K562 (cell line): ENCODE measurements around the gene TBC1D3I. TPM values are rescaled to one million over a fixed set of nuclear protein-coding genes. Genes with fewer than 3 reads are reported as not detected.

ENCODE experiments used
- ATAC-seq: fragments of 200-7000 bp; cut with Tn5 transposase; 3 replicates; pipeline ENCODE4 v1.9.1; 2020; ENCODE audit warnings: moderate library complexity
- BruUV-seq: library from RNA; stranded (reverse); fragments of 400-500 nt; replicated peaks from 2 replicates; lab custom pipeline; 2021; lab: Mats Ljungman, UMichigan
- CTCF ChIA-PET: fragments of 300-600 bp; formaldehyde crosslinking; extraction: SDS; loops from one replicate; lab custom pipeline; 2021; ENCODE audit warnings: low intra/inter-chr PET ratio; lab: Yijun Ruan, JAX
- POLR2A ChIA-PET: fragments of 300-600, 350-650 bp; sonication (Branson Sonifier 250); formaldehyde crosslinking; extraction: SDS; loops from one replicate; lab custom pipeline; 2021; ENCODE audit warnings: antibody characterized with exemption, inconsistent platforms; lab: Yijun Ruan, JAX
- DNase-seq, 4 experiments: peaks; one replicate each; pipeline versions ENCODE4 v3.0.0 to v3.0.0-alpha.2; 2011 to 2018; ENCODE audit warnings: low spot score in 3 of 4, mixed read lengths in 3 of 4; ENCODE audit errors: extremely low read depth in 1 of 4
- FAIRE-seq: peaks from 2 replicates; lab custom pipeline; 2011; peaks lifted over from hg19 to GRCh38; lab: Jason Lieb, UNC
- H2AFZ ChIP-seq: 2 replicates; pipeline ENCODE4 v1.6.0; 2011; ENCODE audit warnings: low read depth, low read length, control low read depth, inconsistent platforms
- H3K27ac ChIP-seq: fragments of 200-600 bp; 3 replicates; pipeline ENCODE4 v1.8.0; 2011; ENCODE audit warnings: low read depth, mild to moderate bottlenecking, control low read depth, inconsistent platforms, low read length, moderate library complexity, mixed read lengths; ENCODE audit errors: extremely low read depth
- H3K27me3 ChIP-seq, 2 experiments: fragments of 300-600 bp in 1 of 2; 2 replicates in 1 of 2; 3 replicates in 1 of 2; pipeline versions ENCODE4 v1.6.0 to v1.8.0; 2011; ENCODE audit warnings: inconsistent platforms in 2 of 2, low read length in 2 of 2, mild to moderate bottlenecking in 1 of 2, mixed read lengths in 1 of 2, moderate library complexity in 1 of 2; ENCODE audit not compliant: control insufficient read depth in 2 of 2, insufficient read depth in 2 of 2
- H3K36me3 ChIP-seq: fragments of 300-600 bp; 3 replicates; pipeline ENCODE4 v1.8.0; 2011; ENCODE audit warnings: mild to moderate bottlenecking, low read length, inconsistent platforms; ENCODE audit not compliant: control insufficient read depth, insufficient read depth
- H3K4me1 ChIP-seq, 2 experiments: fragments of 200-600 bp in 1 of 2; replicated peaks in 1 of 2; 2 replicates in 1 of 2; 3 replicates in 1 of 2; pipeline versions ENCODE4 v1.5.1 to v1.8.0; 2011; ENCODE audit warnings: inconsistent platforms in 2 of 2, low read length in 2 of 2, mild to moderate bottlenecking in 1 of 2, mixed read lengths in 1 of 2, moderate library complexity in 1 of 2; ENCODE audit not compliant: control insufficient read depth in 2 of 2, insufficient read depth in 2 of 2
- H3K4me2 ChIP-seq: 2 replicates; pipeline ENCODE4 v1.6.1; 2011; ENCODE audit warnings: low read length, control low read depth, inconsistent platforms, mixed read lengths; ENCODE audit not compliant: insufficient read depth
- H3K4me3 ChIP-seq: fragments of 200-600 bp; sonication (generic), shearing (Covaris generic); 2 replicates; pipeline ENCODE4 v1.5.1; 2016; ENCODE audit warnings: control low read depth, inconsistent platforms
- H3K79me2 ChIP-seq: fragments of 200-600 bp; 3 replicates; pipeline ENCODE4 v1.8.0; 2011; ENCODE audit warnings: low read length, inconsistent platforms; ENCODE audit not compliant: control insufficient read depth, insufficient read depth
- H3K9ac ChIP-seq, 2 experiments: 2 replicates each; pipeline versions ENCODE4 v1.6.0 to v1.6.1; 2011; ENCODE audit warnings: low read depth in 2 of 2, low read length in 2 of 2, control low read depth in 1 of 2, inconsistent platforms in 1 of 2, mild to moderate bottlenecking in 1 of 2, mixed read lengths in 1 of 2; ENCODE audit not compliant: insufficient read depth in 1 of 2
- H3K9me1 ChIP-seq: one replicate; pipeline ENCODE4 v1.6.0; 2011; ENCODE audit warnings: inconsistent platforms, mild to moderate bottlenecking, low read length, moderate library complexity; ENCODE audit not compliant: control insufficient read depth, insufficient read depth
- H3K9me3 ChIP-seq: replicated peaks from 2 replicates; pipeline ENCODE4 v1.5.1; 2011; ENCODE audit warnings: low read depth, low read length, inconsistent platforms; ENCODE audit not compliant: control insufficient read depth, insufficient read depth
- H4K20me1 ChIP-seq: replicated peaks from 2 replicates; pipeline ENCODE4 v1.6.1; 2011; ENCODE audit warnings: low read length, inconsistent platforms, mixed read lengths; ENCODE audit not compliant: control insufficient read depth, insufficient read depth
- C11orf30 ChIP-seq: fragments of 450-650 bp; IDR thresholded peaks from 2 replicates; pipeline ENCODE4 v1.6.1; 2016; ENCODE audit warnings: low read depth, mild to moderate bottlenecking
- CBX2 ChIP-seq: fragments of 200-600 bp; sonication (generic); IDR thresholded peaks from one replicate; pipeline ENCODE4 v1.6.1; 2012; ENCODE audit warnings: mild to moderate bottlenecking, low read length, inconsistent platforms; ENCODE audit not compliant: insufficient read depth, poor library complexity, severe bottlenecking
- CHD4 ChIP-seq: fragments of 200-600 bp; sonication (generic); IDR thresholded peaks from 3 replicates; pipeline ENCODE4 v1.6.1; 2012; ENCODE audit warnings: low read depth, mild to moderate bottlenecking, mixed read lengths, low read length, inconsistent platforms; ENCODE audit not compliant: insufficient read depth, insufficient replicate concordance, poor library complexity, severe bottlenecking
- CREM ChIP-seq: IDR thresholded peaks from 2 replicates; pipeline ENCODE4 v1.6.1; 2014; ENCODE audit warnings: antibody characterized with exemption, low read depth
- E2F8 ChIP-seq: fragments of 450-650 bp; IDR thresholded peaks from 2 replicates; pipeline ENCODE4 v1.7.1; 2018; ENCODE audit warnings: mild to moderate bottlenecking, low read depth; ENCODE audit not compliant: partially characterized antibody
- EHMT2 ChIP-seq: fragments of 450-650 bp; IDR thresholded peaks from 2 replicates; pipeline ENCODE4 v1.6.1; 2018; ENCODE audit warnings: antibody characterized with exemption
- ELF2 ChIP-seq: fragments of 250-450 bp; sonication (Bioruptor Pico); IDR thresholded peaks from 2 replicates; pipeline ENCODE4 v1.5.0; 2021; ENCODE audit warnings: mild to moderate bottlenecking
- FOXA3 ChIP-seq, 2 experiments: fragments of 450-650 bp in 1 of 2; sonication (generic) in 1 of 2; formaldehyde crosslinking; IDR thresholded peaks in 1 of 2; conservative IDR thresholded peaks in 1 of 2; 2 replicates each; pipeline versions ENCODE4 v1.4.0 to v1.8.0; 2020 to 2022; ENCODE audit warnings: mild to moderate bottlenecking in 2 of 2, missing genetic modification reagents in 1 of 2
- KLF16 ChIP-seq: IDR thresholded peaks from 2 replicates; pipeline ENCODE4 v1.6.1; 2016; ENCODE audit warnings: antibody characterized with exemption
- NCOA6 ChIP-seq: fragments of 450-650 bp; IDR thresholded peaks from 2 replicates; pipeline ENCODE4 v1.6.1; 2017; ENCODE audit warnings: mild to moderate bottlenecking
- SFPQ ChIP-seq: fragments of 200-400 bp; formaldehyde crosslinking; IDR thresholded peaks from 2 replicates; pipeline ENCODE4 v1.6.1; 2017; ENCODE audit warnings: mild to moderate bottlenecking, low read depth, low read length, moderate library complexity
- TAF7 ChIP-seq: fragments of 450-650 bp; IDR thresholded peaks from 2 replicates; pipeline ENCODE4 v1.6.1; 2016; ENCODE audit warnings: missing genetic modification characterization, missing compliant biosample characterization
- TAF9B ChIP-seq: fragments of 450-650 bp; IDR thresholded peaks from 2 replicates; pipeline ENCODE4 v1.6.1; 2018; ENCODE audit warnings: mild to moderate bottlenecking; ENCODE audit not compliant: partially characterized antibody
- TARDBP ChIP-seq: fragments of 450-650 bp; IDR thresholded peaks from 2 replicates; pipeline ENCODE4 v1.6.1; 2016
- ZBED1 ChIP-seq: IDR thresholded peaks from 2 replicates; pipeline ENCODE4 v1.6.1; 2014
- ZNF239 ChIP-seq: fragments of 250-450 bp; sonication (Bioruptor Pico); IDR thresholded peaks from 2 replicates; pipeline ENCODE4 v1.4.0; 2020; ENCODE audit warnings: mild to moderate bottlenecking
- ZNF280B ChIP-seq: fragments of 250-450 bp; sonication (Bioruptor Pico); IDR thresholded peaks from 2 replicates; pipeline ENCODE4 v1.5.1; 2021; ENCODE audit warnings: mild to moderate bottlenecking
- ZNF347 ChIP-seq: fragments of 450-650 bp; formaldehyde crosslinking; IDR thresholded peaks from 2 replicates; pipeline ENCODE4 v1.4.0; 2020; ENCODE audit warnings: low read depth, mild to moderate bottlenecking, moderate library complexity
- ZNF717 ChIP-seq: fragments of 250-450 bp; sonication (Bioruptor Pico); IDR thresholded peaks from 2 replicates; pipeline ENCODE4 v1.5.0; 2021
- WGBS: fragments of 100-300 bp; shearing (Covaris generic); methylation state at CpG from one replicate; pipeline ENCODE4 v1.1.6; 2016; ENCODE audit warnings: low coverage, mixed read lengths; ENCODE audit not compliant: insufficient coverage; ENCODE audit errors: missing lambda C conversion rate; 5-methylcytosine and 5-hydroxymethylcytosine counted together
- in situ Hi-C: fragments of 300-500 bp; cut with MboI; formaldehyde crosslinking; loops from 4 replicates; pipeline ENCODE4 v1.15.0; 2018; ENCODE audit warnings: inconsistent platforms, mixed read lengths
- intact Hi-C: fragments of 100-400 bp; cut with micrococcal nuclease; formaldehyde crosslinking; loops from 2 replicates; pipeline ENCODE4 v1.14.2; 2022
- polyA plus RNA-seq, 8 experiments: library from polyadenylated mRNA; depleted of rRNA in 4 of 8; stranded (reverse) in 5 of 8; unstranded in 3 of 8; fragments of >200 nt; fragmentation: Nextera tagmentation in 2 of 8; fragmentation: Illumina TruSeq in 1 of 8; extraction: Ambion mirVana in 2 of 8; extraction: Trizol in 1 of 8; gene quantifications; 2 replicates each; pipeline versions ENCODE4 v1.2.1 to v1.2.3, GENCODE V29; 2011 to 2014; ENCODE audit warnings: inconsistent platforms in 1 of 8, missing spikeins in 1 of 8
- total RNA-seq, 7 experiments: library from RNA; depleted of rRNA in 6 of 7; stranded (reverse); fragments of >200 nt in 6 of 7; fragmentation: Illumina TruSeq in 2 of 7; extraction: Trizol in 2 of 7; gene quantifications; 2 replicates each; pipeline versions ENCODE4 v1.2.1 to v1.2.3, GENCODE V29; 2011 to 2021; ENCODE audit warnings: low replicate concordance in 1 of 7

TBC1D3I gene
- total and polyA plus RNA-seq, 9 of the 15 experiments (the other 6 are each of a cell fraction or from before 2014, with no cell fraction given) = not detected

GRCh38 chr17:36212272-36212605 is 52.1 kb downstream of the TBC1D3I start:
- CTCF ChIA-PET = no interaction called here
- Histone ChIP-seq H3K9me1 (no peaks in the 10 kb centered on the region), H2AFZ (no peak overlapping the region), H3K4me1 (no peaks in the 10 kb centered on the region), H3K4me3 (no peak overlapping the region), H3K27ac (no peak overlapping the region), H3K9ac (no peak overlapping the region), H3K27me3 (peaks cover 0 to 11% of the 10 kb centered on the region in 2 experiments; a peak in 3 of 5 replicates), H4K20me1 (no peaks in the 10 kb centered on the region), H3K9me3 (no peaks in the 10 kb centered on the region), H3K79me2 (no peaks in the 10 kb centered on the region), H3K4me2 (no peak overlapping the region), H3K36me3 (no peaks in the 10 kb centered on the region)
- FAIRE-seq (no peak), ATAC-seq (no peak), DNase-seq (no peak)
- intact Hi-C loops = no loop called here
- in situ Hi-C loops = loop anchor here (25.0 kb wide), 2 partner anchors 150 to 1950 kb away; no protein-coding TSS in a partner anchor
- 0% methylated on average over 4 of the region's 4 CpGs for WGBS
- TF ChIP-seq KLF16 = no peak
- TF ChIP-seq CHD4 = no peak
- no peak for TF ChIP-seq SFPQ
- TF ChIP-seq NCOA6 = no peak
- no peak for TF ChIP-seq ZNF347 (CRISPR knock-in tag)
- no peak for TF ChIP-seq ZNF239 (CRISPR knock-in tag)
- no peak for TF ChIP-seq ZNF280B
- TF ChIP-seq ZBED1 = no peak
- TF ChIP-seq ELF2 (CRISPR knock-in tag) = no peak
- no peak for TF ChIP-seq C11orf30
- no peak for TF ChIP-seq EHMT2
- no peak for TF ChIP-seq TAF9B
- TF ChIP-seq TAF7 (tag) = no peak
- no peak for TF ChIP-seq CREM
- no peak for TF ChIP-seq FOXA3 (CRISPR knock-in tag; conservative IDR thresholded peaks at IDR 0.05 in 1 of 2, IDR thresholded peaks at IDR 0.05 in 1 of 2)
- no peak for TF ChIP-seq CBX2
- TF ChIP-seq E2F8 = no peak
- no peak for TF ChIP-seq ZNF717 (CRISPR knock-in tag)
- no peak for TF ChIP-seq TARDBP
- no TSS peak for BruUV-seq
- POLR2A ChIA-PET = no interaction called here
